Parathyroid adenoma (tissue), 2 donors: ENCODE measurements around the gene DHRS1.

Experiments
- H2AFZ ChIP-seq: fragments of 300-600 bp; sonication (generic); one replicate; pipeline ENCODE4 v1.7.0; 2017; ENCODE audit warnings: antibody characterized with exemption, mild to moderate bottlenecking
- H3K27ac ChIP-seq: fragments of 300-600 bp; sonication (generic); one replicate; pipeline ENCODE4 v1.7.0; 2017
- H3K27me3 ChIP-seq: fragments of 300-600 bp; sonication (generic); one replicate; pipeline ENCODE4 v1.7.0; 2017; ENCODE audit warnings: low read length; ENCODE audit not compliant: control insufficient read depth, insufficient read depth
- H3K36me3 ChIP-seq: fragments of 300-600 bp; sonication (generic); one replicate; pipeline ENCODE4 v1.7.0; 2017; ENCODE audit warnings: low read length; ENCODE audit not compliant: control insufficient read depth, insufficient read depth
- H3K4me1 ChIP-seq: fragments of 300-600 bp; sonication (generic); one replicate; pipeline ENCODE4 v1.7.0; 2017; ENCODE audit warnings: control low read depth
- H3K4me2 ChIP-seq: fragments of 300-600 bp; sonication (generic); one replicate; pipeline ENCODE4 v1.7.0; 2017; ENCODE audit warnings: low read length
- H3K4me3 ChIP-seq: fragments of 300-600 bp; sonication (generic); one replicate; pipeline ENCODE4 v1.7.0; 2017; ENCODE audit warnings: low read depth, low read length
- H3K79me2 ChIP-seq: fragments of 300-600 bp; sonication (generic); one replicate; pipeline ENCODE4 v1.7.0; 2017; ENCODE audit warnings: control low read depth
- H3K9ac ChIP-seq: fragments of 300-600 bp; sonication (generic); one replicate; pipeline ENCODE4 v1.7.0; 2017; ENCODE audit warnings: mild to moderate bottlenecking
- H3K9me3 ChIP-seq: fragments of 300-600 bp; sonication (generic); one replicate; pipeline ENCODE4 v1.7.0; 2017; ENCODE audit warnings: low read length; ENCODE audit not compliant: control insufficient read depth
- TF ChIP-seq, protein P1 (sequence below): fragments of 300-600 bp; sonication (generic); IDR thresholded peaks from one replicate; pipeline ENCODE4 v1.7.0; 2017; ENCODE audit warnings: antibody characterized with exemption, mild to moderate bottlenecking
- donor health status: primary hyperparathyroidism.

Gene DHRS1

DNA sequence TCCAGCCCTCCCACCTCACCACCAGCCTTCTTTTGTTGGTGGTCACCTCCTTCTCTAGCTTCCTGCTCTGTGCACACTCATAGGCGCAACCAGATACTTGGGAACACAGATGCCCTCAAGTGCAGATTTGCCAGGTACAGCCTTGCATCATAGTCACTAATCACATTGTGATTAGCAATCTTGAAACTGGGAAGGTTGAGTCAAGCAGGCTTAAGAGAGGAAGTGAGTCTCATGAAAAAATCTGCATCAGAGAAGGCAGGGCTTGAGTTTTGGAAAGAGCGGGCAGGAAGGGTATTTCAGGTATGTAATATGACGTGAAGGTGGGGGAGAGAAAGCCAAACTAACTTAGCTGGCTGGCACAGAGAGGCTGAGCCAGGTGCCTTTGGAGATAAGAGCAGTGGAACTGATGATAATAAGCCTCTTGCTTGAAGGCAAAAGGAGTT, 25.5 kb downstream of the DHRS1 start:
- Histone ChIP-seq H3K4me2 (no peak overlapping the region), H3K36me3 (no peaks in the 10 kb centered on the region), H2AFZ (no peak overlapping the region), H3K4me1 (peaks cover 11% of the 10 kb centered on the region), H3K79me2 (peaks cover 8% of the 10 kb centered on the region), H3K27me3 (no peaks in the 10 kb centered on the region), H3K9ac (no peak overlapping the region), H3K4me3 (no peak overlapping the region), H3K27ac (no peak overlapping the region), H3K9me3 (no peaks in the 10 kb centered on the region)
- TF ChIP-seq, protein P1, sequence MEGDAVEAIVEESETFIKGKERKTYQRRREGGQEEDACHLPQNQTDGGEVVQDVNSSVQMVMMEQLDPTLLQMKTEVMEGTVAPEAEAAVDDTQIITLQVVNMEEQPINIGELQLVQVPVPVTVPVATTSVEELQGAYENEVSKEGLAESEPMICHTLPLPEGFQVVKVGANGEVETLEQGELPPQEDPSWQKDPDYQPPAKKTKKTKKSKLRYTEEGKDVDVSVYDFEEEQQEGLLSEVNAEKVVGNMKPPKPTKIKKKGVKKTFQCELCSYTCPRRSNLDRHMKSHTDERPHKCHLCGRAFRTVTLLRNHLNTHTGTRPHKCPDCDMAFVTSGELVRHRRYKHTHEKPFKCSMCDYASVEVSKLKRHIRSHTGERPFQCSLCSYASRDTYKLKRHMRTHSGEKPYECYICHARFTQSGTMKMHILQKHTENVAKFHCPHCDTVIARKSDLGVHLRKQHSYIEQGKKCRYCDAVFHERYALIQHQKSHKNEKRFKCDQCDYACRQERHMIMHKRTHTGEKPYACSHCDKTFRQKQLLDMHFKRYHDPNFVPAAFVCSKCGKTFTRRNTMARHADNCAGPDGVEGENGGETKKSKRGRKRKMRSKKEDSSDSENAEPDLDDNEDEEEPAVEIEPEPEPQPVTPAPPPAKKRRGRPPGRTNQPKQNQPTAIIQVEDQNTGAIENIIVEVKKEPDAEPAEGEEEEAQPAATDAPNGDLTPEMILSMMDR, result no peak

DNA sequence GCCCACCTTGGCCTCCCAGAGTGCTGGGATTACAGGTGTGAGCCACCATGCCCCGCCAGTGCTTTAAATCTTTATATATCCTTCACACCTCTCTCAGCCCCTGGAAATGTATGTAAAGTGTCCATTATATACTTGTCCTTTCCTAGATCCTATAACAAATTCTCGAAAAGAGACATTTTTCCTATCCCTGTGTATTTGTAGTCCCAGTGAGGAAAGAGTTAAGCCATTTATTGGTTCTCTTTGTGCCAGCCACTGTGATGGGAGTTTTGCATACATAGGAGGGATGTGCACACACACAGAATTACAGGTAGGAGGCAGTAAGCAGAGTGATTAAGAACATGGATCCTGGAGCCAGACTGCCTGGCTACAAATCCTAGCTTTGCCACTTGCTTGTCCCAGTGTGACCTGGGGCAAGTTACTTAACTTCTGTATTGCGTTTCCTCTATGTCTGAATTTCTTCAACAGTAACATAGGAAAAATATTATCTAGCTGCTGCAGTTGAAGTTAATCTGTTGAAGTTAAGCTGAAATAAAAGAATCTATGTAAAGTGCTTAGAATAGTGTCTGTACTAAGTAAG, 26.1 kb downstream of the DHRS1 start:
- Histone ChIP-seq H3K27ac (no peak overlapping the region), H3K36me3 (no peaks in the 10 kb centered on the region)
- TF ChIP-seq, protein P1, result no peak

DNA sequence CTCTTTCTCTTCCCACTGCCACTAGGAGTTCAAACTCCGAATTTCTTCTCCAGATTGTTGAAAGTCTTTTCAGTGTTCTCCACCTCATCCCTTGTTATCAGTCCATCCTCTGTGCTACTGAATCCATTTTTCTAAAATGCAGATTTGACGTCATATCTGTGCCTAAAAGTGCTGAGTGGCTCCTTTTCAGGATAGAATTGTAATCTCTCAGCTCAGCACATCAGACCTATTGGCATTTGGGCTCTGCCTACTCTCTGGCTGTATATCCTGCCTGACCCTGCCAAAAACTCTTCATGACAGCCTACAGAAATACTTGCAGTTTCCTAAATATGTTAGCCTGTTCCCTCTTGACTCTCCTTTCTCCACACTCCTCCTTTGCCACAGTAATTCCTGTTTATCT, 27.1 kb downstream of the DHRS1 start:
- H3K79me2 ChIP-seq, result peaks cover 8% of the 10 kb centered on the region
- H3K4me3 ChIP-seq, result no peak overlapping the region
- H3K9ac ChIP-seq, result no peak overlapping the region
- TF ChIP-seq, protein P1, result no peak
- peaks cover 11% of the 10 kb centered on the region for H3K4me1 ChIP-seq
- H3K27ac ChIP-seq, result no peak overlapping the region
- no peaks in the 10 kb centered on the region for H3K27me3 ChIP-seq
- H2AFZ ChIP-seq, result peak overlapping the region; percentile 98
- no peaks in the 10 kb centered on the region for H3K36me3 ChIP-seq
- H3K9me3 ChIP-seq, result no peaks in the 10 kb centered on the region
- no peak overlapping the region for H3K4me2 ChIP-seq

More for the DNA sequence above, 26.1 kb downstream of the DHRS1 start:
- H3K27me3 ChIP-seq, result no peaks in the 10 kb centered on the region
- H2AFZ ChIP-seq, result no peak overlapping the region
- H3K4me3 ChIP-seq, result no peak overlapping the region
- H3K79me2 ChIP-seq, result peaks cover 8% of the 10 kb centered on the region
- H3K9ac ChIP-seq, result no peak overlapping the region
- no peaks in the 10 kb centered on the region for H3K9me3 ChIP-seq
- H3K4me2 ChIP-seq, result no peak overlapping the region
- peaks cover 11% of the 10 kb centered on the region for H3K4me1 ChIP-seq

DNA sequence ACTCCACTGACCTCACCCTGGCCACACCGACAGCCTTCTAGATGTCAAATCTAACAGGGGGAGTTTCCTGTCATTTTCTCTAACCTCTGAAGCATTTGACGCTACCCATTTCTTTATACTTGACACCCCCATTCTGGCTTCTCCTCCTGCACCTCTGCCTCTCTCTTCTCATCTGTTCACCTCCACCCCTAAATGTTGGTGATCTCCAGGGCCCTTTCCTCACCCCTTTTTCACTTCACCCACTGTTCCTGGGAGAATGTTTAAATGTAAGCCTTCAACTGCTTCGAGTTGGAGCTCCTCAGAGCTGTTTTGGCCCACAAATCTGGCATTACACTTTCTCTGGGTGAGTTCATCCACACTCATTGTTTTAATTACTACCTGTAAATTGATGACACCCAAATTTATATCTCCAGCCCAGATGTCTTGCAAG, 27.7 kb downstream of the DHRS1 start:
- Histone ChIP-seq H3K36me3 (no peaks in the 10 kb centered on the region), H3K4me2 (peak overlapping the region; percentile 95)
- TF ChIP-seq, protein P1, result no peak

More for the DNA sequence above, 27.7 kb downstream of the DHRS1 start:
- peaks cover 11% of the 10 kb centered on the region for H3K4me1 ChIP-seq
- peak overlapping the region; percentile 93 for H3K27ac ChIP-seq
- H3K79me2 ChIP-seq, result peaks cover 8% of the 10 kb centered on the region
- no peak overlapping the region for H3K9ac ChIP-seq
- H2AFZ ChIP-seq, result peak overlapping the region; percentile 98
- peak overlapping the region; percentile 99 for H3K4me3 ChIP-seq
- no peaks in the 10 kb centered on the region for H3K9me3 ChIP-seq
- no peaks in the 10 kb centered on the region for H3K27me3 ChIP-seq
